OCI-M2 (cell line): ENCODE data around the gene TNNI3K.

Source experiments
- DNase-seq: peaks from one replicate; lab custom pipeline; 2025; ENCODE audit not compliant: unreplicated experiment; lab: John Stamatoyannopoulos, UW

TNNI3K gene

DNA sequence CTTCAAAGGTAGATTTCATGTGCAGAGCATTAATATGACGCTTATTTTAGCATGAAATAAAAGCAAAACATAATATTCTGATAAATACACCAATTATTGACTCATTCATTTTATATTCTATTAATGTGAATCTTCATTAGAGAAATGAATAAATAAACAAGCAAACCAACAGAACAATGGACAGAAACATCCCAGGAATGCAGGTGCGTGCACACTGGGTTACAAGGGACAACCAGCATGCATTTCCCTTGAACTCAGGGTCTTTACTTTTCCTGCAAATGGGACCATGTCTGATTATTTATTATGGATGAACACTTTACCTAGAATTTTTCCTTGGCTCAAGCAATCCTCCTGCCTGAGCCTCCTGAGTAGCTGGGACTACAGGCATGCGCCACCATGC, 263.7 kb downstream of the TNNI3K start:
- DNase-seq, result no peak

DNA sequence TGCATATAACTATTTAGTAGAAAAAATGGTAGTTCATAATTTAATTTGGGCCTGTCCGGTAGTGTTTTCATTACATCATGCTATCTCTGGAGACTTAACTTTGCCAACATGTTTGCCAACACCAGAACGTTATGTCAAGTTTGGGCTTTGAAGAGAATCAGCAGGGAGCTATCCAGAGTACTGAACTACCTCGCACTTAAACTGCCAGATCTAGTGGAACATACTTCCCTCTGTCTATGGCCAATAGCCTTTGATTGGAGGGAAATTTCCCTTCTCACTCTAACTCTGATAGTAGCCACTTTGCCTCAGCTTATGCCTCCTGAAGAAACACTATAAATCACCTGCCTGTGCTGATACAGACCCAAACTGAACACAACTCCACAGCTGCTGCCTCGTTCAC, 267.2 kb downstream of the TNNI3K start:
- no peak for DNase-seq

DNA sequence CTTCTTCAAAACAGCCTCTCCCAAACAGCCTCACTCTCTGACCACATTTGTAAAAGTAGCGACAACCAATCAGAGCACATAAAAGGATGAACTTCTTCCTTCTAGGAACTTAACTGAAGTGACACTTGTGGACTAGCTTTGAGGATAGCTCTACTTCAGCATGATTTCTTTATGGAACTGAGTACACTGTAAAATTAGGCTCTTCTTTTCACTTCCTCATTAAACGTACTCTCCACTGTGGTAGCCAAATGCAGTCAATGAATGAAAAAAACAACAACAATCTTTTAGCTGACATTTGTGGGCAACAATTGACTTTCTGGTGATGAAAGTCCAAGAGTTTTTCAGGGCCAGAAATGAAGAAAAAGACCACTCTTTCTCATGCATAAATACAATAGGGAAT, 267.7 kb downstream of the TNNI3K start:
- no peak for DNase-seq

DNA sequence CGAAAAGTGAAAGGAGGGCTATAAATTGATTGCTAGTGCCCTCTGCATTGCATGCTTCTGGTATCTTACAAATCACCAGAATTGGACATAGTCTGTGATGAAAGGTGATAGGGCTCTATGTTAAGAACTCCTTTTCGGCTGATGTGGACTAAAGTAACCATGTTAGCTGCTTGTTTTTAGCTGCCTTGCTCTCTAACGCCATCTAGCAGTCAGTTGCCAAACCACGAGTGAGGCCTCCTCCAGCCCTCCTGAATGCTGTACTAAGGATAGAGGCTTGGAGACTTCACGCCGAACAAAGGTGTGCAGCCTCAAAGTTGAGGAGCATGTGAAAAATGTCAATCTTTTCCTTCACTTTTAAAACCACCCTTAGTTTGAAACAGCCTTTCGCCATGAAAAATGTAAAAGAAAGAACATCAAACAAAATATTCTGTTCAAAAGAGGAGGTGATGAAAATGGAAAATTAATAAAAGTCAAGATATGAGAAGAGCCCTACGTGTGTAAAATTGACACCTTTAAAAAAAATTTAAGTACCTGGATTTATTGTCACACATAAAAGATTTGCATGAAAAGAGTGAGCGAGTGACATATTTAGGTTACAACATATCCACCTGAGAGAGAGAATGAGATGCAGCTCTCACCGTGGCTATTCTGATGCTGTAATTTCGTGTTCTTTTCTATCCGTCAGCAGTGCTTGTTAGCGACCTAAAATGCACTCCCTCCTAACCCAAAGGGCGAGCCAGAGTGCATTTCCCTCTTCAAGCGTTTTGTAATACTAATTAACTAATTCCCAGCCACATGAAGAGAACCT, 269.1 kb downstream of the TNNI3K start:
- no peak for DNase-seq

DNA sequence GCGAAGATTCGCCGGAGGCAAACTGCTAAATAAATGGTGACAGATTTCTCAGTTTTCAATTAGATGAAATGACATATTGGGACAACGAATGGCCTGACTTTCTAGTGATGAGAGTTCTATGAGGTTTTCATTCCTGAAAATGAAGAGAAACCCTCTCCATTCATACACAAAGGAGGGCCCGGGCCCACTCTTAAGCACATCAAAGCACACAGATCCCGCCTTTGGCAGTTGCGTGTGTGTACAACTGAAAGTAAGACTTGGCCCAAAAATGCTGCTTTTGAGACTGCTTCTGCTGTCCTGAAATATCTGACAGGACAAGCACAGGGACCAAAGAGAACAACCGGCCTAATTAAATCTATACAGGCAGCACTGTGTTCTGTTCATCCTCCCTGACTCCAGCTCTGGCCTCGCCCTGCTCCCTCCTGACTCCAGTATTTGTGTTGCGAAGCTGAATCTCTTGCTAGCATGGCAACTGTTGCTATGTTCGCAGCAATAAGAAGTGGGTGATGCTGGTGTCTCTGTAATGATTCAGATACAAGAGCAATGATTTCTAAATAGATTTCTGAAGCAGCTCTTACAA, 269.8 kb downstream of the TNNI3K start:
- DNase-seq, result no peak

DNA sequence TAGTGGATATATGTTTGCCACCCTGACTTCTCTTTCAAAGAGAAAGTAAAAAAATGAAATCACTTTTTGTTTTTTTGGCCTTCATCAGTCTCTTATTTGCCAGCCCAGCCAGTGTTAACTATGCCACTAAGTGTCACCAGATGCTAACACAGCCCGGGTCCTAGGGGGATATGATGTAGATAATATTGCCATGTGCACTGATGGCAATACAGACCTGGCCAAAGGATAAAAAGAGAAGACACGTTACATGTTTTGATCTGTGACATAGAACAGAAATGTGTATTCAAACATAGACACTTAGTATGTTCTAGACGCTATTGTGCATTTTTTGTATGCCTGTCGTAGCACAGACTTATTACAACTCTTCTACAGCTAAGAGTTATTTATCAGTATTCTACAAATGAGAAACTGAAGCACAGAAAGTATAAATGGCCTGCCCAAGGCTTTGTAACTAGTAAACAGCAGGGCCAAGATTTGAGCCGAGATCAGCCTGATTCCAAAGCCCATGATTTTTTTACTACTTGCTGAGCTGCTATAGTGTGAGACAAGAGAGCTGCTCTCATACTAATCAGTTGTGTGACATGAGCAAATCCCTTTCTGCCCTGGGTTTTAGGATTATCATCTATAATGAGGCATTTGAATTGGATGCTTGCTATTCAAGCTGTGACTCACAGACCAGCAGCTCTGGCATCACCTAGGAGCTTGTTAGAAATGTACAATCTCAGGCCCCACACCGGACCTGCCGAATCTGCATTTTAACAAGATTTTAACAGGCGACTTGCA, 270.9 kb downstream of the TNNI3K start:
- no peak for DNase-seq

DNA sequence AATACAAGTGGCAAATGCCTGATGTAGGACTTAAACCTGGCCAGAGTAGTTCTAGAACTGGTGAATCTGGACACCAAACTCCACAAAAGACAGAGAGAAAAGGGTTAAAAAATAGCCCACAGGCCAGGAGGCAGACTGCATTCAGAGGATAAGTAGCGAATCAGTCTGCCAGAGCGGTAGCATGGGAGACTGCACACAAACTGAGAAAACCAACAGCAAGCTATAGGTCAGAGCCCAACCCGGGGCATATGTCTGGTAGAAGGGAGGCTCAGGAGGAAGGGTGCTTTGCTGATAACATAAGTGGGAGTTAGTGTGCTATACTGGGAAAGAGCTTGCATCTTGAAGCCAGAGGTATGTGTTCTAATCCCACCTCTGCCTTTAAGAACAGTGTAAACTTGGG, 273.3 kb downstream of the TNNI3K start:
- no peak for DNase-seq

DNA sequence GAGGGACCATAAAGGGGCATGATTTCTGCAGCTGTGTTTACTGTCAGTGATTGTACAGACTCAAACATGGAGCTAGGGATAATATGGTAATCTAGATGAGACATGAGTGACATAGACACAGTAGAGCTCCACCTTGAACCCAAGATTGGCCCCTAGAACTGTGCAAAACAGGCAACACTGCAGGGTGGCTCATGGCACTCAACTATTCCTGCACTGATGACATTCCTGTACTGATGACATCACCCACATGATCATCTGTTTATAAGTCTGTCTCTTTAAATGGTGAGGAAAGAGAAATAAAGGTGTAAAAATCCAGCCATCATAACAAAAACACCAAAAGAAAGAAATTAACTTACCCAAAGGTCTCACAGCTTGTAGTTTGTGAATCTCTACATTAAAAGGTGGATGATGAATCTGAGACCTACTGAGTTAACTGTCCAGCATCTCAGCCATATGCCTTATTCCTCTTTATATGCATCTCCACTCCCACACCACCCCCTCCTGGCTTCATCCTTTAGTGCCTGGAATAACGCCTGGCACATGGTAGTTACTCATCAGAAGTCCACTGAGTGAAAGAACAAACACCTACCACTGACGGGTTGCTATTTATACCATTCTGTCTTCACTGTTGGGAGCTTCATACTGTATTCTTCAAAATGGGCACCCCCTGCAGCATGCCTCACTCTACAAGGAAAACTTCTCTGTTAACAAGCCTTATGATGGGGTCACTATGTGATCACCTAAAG, 277.2 kb downstream of the TNNI3K start, which contains the start of gene LRRC53:
Gene LRRC53, minus strand, starts transcription at position 442 of the 746 bp plus-strand sequence. CDS start 29,262 bp downstream, outside the sequence.
- DNase-seq, result no peak

DNA sequence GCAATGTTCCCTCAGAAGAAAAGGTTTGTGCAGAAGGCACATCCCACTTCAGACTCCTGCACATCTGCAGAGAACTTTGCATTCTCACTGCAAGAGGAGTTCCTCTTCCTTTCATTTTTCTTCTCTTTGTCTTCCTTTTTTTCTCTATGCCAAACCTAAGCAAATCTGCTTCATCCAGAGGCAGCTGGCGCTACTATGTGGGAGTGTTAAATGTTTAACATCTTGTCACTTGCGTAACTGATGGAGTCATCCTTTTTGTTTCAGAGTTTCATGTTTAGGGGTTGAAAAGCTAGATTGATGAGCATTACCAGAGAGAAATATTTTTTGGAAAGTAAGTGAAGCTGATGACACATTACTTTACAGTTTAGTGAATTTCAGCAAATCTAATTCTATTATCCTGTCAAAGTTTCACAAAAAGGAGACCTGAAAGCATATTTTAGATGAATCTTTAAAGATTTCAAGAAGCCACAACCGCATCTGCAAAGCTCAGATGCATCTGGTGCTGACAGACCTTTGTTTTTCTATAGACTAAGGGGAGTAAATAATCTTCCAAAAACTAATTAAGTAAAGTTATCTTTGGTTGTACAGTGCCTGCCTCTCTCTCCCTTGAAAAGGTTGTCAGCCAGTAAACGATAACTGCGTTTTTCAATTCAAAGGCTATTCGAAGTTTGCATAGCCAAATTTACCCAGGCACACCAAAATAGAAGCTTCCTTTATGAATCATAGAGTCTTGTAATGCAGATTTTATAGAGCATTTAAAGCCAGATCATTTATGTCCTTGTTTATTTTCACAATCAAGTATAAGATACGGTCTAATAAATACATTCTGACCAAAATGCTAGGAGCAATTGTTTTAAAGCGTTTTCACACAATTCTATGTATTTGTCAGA, 278.5 kb downstream of the TNNI3K start:
- no peak for DNase-seq

DNA sequence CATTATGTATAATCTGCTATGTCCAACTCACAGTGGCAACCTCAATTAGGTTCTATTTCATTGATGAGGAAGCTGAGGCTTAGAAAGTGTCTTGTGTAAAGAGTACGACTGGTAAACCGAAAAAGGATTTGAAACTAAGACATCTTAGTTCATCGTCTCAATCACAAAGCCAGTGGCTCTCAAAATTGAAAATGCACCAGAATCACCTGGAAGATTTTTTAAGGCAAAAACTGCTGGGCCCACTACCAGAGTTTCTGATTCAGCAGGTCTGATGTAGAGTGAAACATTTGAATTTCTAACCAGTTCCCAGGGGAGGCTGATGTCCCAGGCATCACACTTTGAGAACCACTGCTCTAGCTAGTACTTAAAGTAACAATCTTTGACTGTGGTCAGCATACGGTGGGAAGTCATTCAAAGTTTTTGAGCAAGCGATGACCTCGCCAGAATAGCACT, 282.4 kb downstream of the TNNI3K start:
- DNase-seq, result no peak

DNA sequence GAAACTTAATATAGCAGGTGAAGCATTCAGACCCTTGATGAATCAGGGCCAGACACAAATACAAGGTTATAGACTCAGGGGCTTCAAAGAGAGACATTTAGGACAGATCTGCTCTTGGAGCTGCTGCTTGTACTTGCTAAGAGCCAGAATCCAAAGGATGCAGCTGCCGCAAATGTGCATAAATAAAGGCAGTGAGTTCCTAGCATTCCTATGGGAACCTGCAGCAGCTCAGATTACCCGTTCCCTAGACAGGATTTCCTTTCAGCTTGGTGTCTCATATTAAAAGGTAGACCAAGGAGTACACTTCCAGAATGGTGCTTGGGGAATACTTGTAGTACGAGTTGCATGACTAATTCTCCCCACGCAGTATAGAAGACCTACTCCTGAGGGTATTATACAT, 287.0 kb downstream of the TNNI3K start:
- no peak for DNase-seq

DNA sequence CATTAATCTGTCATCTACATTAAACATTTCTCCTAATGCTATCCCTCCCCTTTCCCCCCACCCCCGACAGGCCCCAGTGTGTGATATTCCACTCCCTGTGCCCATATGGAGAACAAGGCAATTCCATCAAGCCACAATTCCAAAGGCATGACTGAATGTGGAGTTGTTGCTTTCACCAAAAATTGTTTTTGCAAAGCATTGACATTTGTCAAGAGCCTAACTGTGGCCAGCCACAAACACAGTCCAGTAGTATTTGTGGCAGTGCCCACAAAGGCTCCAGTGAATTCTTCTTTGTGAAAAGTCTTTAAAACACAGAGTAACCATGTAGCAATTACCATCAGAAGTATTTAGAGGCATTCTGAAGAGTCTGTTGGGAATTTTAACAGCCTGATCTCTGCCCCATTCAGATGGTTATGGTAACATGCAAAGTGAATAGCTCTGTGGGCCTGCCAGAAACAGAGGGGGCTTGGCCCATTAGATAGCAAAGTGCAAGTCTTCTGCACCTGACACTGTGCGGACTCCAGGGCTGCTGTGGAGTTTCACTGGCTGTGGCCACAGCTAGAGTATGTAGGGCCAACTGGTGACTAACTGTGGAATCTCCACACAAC, 288.8 kb downstream of the TNNI3K start:
- DNase-seq, result no peak

DNA sequence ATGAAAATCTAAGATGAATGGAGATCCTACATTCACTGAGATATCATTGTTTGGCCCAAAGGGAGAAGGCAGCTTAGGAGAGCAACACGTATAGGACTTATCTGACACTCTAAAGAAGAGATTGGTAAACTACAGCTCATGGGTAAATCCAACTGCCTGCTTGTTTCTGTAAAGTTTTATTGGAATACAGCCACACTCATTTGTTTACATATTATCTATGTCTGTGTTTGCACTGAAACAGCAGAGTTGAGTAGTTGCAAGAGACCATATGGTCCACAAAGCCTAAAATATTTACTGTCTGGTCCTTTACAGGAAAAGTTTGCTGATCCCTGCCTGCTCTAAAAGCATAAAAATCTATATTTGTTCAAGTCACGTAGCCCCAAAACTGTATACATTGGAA, 291.5 kb downstream of the TNNI3K start:
- no peak for DNase-seq

DNA sequence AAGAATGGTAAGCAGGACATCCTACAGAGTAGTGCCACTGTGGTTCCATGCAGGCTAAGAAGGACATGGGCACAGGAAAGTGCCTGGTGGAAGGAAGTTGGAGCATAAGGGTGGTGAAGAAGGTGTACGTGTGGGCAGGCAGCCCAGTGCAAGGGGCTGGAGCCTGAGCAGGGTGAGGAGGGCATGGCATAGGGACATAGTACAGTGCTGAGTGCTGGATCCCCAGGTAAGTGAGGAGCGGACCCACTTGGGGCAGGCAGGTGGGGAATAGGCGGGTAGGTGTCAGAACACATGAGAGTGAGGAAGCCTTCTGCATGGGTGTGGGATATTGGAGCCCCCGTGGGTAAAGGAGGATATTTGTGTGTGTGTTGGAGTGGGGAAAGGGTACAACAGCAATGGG, 292.9 kb downstream of the TNNI3K start:
- no peak for DNase-seq

DNA sequence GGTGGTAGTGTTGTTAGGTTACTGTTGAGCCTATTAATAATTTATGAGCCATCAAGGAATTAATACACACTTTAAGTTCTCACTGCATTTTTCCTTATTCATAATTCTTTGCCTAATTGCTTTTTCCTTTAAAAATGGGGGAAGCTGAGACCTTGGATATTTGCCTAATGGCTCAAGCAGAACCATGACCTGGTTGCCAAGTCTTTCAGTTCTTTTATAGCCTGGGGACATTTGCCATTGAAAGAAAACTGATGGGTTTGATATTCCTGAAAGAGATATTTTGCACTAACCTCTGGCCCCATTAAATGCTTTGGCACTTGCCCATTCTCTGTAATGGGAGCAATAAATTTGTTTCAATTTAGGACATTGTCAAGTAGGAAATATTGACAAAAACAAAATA, 295.7 kb downstream of the TNNI3K start:
- no peak for DNase-seq

DNA sequence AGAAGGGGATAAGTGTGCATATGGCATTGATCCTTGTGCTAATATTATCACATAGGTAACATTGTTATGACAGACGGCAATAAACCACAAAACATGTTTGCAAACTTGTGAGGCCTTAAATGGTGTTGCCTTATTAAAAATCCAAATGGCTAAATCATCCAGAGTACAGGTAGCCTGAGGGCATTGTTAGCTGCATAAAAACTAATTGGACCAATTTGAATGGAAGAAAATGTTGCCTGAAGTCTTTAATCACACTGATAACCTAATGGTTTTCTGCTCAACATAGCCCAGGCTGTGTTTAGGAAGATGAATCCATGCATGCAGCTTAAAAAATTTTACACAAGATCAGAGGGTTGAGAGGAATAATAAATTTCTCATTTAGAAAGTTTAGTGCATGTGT, 296.6 kb downstream of the TNNI3K start:
- no peak for DNase-seq

DNA sequence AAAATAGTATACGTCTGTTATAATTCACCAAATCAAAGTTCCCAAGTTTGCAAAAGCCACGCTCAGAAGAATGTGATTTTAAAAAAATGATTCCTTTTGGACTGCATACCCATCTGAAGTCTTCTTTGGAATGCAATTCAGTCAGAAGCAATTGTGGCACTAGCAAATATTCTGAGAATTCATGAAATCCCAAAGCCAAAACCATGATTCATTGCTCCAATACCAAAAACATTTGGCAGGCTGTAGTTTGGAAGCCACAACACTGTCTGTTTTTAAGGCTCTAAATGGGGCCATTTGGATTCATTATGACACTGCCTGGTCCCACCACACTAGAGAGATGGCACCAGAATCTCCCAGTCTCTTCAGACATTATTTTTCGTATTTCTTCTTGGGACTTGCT, 299.1 kb downstream of the TNNI3K start:
- DNase-seq, result no peak

DNA sequence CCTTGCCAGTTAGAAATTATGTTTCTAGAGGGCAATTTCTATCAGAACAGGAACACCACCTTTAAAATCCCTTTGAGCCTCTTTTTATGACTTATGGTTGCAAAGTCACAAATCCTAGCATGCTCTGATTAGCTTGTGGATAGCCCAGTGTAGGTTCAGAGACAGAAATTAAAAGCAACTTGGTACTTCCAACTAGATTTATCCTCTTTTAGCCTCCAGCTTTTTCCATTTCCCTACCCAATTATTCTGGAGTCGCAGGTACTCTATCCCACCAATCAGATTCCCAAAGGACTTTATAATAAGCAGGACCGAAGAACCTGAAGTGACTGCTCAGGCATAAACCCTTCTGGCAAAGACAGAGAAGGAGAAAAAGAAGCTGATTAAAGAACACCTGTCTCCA, 310.6 kb downstream of the TNNI3K start:
- no peak for DNase-seq

DNA sequence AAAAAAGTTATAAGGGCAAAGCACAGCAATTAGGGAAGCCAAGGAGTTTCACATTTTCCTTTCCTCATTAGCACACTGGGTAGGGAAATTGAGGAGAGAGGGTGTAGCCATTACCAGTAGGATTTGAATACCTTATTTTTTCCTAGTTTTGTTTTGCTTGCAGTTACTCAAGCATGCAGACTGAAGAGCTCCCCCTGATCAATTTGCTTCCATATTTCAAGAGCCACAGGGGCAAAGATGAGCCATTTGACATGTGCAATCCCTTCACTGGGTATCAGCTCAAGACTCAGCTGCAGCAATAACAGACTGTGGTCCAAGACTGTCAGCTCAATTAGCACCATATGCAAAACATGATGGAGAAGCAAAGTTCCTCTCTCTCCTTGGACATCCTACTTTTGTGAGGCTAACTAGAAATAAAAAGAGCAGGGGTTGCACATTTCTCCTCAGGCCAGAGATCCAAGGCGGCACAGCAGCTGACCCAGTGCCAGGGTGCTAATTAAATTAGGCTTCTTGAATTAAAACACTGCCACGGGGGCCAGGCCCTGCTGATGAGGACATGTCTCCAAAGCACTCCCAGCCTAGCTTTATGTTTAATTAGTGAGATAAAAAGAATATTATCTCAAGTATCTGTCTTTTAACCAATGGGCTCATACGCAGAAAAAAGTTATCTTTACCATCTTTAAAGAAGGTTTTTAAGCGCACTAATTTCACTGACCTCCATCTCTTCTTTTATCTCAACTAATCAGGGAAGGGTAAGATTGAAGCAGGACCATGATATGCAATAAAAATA, 314.0 kb downstream of the TNNI3K start:
- no peak for DNase-seq
